Myocyte (in vitro differentiated cells): Measurements from ENCODE around the gene FTCDNL1. TPM values are rescaled to one million over a fixed set of nuclear protein-coding genes. Genes with fewer than 3 reads are reported as not detected.

Source experiments
- DNase-seq: peaks from one replicate; pipeline ENCODE4 v3.0.0-alpha.2; 2012; ENCODE audit warnings: low read depth
- total RNA-seq: library from RNA; depleted of rRNA; stranded (reverse); fragments of >200 nt; gene quantifications from 2 replicates; pipeline ENCODE4 v1.2.3, GENCODE V29; 2014

Gene FTCDNL1
- total RNA-seq, 1 donor from 2014 or later, result 0.80 TPM

- DNase-seq, result no peak
Observed at GRCh38 chr2:199792381-199792780, 58.6 kb downstream of the FTCDNL1 start.

DNA sequence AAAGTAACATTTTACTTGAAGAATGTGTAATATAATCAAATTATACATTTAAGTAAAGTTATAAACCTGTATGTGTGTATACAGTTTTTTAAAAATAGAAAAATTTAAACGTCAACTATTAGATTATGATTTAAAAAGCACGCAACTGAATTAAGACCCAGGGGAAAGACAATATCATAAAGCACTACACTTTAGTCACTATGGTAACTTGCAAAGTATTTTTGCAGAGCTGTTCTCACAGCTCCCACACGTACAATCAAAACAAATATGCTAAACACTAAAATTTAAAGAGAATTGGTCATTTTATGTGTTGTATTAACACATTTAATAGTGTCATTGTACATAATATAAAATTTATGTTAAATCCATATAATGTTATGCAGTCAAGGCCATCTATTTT is 59.7 kb downstream of the FTCDNL1 start:
- no peak for DNase-seq

DNA sequence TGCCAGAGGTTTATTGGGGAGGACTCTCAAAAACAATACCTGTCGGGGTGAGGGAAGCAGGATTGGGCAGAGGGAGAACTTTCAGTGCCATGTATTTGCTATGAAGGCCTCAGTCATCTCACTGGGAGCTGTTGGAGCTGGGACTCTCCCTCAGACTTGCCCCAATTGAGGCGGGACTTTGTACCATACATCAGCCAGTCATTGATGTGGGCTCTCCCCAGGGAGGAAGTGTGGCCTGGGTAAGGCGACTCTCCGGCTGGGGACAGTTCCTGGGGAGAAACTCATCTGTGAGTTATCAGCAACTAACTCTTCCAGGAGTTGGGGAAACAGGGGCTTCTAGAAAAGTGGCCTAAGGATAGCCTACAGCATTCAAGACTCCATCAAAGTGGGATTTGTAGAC is 66.5 kb downstream of the FTCDNL1 start:
- no peak for DNase-seq

DNA sequence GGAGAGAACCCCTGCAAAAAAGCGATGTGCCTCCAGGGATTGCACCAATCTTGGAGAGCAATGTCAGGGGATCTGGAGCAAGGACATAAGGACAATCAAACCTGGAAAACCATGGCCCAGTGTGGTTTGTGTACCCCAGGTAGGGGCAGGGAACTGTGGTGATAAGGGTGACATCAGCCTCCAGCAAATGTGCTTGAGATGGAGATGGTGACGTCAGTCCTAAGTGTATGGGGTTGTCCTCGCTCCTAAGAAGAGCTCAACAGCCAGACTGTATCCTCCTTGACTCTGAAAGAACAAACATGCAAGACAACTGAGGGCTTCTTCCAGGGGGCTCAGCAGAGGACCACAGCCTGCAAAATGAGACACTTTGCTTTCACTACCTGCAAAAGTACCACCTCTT is 71.4 kb downstream of the FTCDNL1 start:
- no peak for DNase-seq

GRCh38 chr2:199778655-199779054 is 72.3 kb downstream of the FTCDNL1 start:
- no peak for DNase-seq

GRCh38 chr2:199777916-199778315 is 73.1 kb downstream of the FTCDNL1 start:
- peak; percentile 22 for DNase-seq

- no peak for DNase-seq
Observed at GRCh38 chr2:199777315-199777714, 73.7 kb downstream of the FTCDNL1 start.

- no peak for DNase-seq
Observed at GRCh38 chr2:199775267-199775666, 75.7 kb downstream of the FTCDNL1 start.

DNA sequence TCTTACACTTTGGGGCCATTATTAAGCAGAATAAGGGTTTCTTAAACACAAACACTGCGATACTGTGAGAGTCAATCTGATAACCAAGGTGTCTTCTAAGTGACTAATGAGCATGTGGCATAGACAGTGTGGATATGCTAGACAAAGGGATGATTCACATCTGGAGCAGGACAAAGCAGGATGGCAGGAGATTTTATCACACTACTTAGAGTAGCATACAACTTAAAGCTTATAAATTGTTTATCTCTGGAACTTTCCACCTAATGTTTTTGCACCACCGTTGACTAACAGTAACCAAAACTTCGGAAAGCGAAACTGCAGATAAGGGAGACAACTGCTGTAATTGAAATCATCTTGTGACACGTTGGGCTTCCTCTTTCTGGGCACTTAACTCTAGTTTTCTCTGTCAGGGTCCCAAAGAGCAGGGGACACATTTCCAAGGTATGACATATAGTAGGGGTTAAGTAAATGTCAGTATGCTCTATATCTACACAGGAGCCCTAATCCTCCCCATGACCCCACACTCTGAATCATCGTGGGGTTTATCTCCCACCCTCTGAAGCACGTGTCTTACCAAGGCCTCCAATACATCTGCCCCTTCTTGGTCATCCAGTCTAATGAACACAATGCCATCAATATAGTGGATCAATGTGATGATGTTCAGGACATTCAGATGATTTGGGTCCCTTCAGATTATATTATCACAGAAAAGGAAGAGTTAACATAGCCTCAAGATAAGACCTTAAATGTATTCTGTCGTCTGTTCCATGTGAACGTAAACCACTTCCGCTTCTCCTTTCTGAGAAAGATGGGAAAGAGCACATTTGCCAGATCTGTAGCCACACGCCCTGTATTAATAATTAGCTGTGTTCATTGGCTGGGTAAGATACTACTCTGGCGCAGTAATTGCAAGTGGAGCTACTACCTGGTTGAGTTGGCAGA is 78.7 kb downstream of the FTCDNL1 start:
- no peak for DNase-seq

DNA sequence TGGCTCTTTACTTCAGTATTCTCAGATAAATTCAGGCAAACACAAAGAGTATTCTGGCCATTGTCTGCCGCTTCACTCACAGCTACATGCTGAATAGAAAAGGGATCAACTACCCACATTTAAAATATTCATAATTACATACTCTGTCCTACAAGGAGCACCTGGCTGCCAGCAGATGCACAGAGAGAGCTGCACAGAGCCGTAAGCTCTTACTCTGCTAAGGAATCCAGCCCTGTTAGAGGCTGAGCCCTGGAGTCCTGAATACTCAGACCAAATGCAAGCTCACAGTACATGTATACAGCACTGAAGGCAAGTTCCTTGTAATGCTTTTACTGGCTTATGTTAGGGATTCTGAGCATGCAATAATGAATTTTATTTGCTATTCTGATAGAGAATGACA is 80.3 kb downstream of the FTCDNL1 start:
- no peak for DNase-seq

DNA sequence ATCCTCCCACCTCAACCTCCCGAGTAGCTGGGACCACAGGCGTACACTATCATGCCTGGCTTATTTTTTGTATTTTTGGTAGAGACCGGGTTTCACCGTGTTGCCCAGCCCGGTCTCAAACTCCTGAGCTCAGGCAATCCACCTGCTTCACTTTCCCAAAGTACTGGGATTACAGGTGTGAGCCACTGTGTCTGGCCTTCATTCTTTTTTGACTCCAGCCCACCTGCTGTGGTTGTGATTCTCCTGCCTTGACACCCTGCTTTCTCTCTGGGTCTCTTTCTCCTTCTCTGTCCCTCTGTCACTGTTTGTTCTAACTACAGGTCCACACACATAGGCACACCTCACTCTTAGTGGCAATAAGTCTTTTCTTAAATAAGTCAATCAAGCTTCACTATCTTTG is 85.3 kb downstream of the FTCDNL1 start:
- DNase-seq, result no peak

GRCh38 chr2:199764273-199764800 is 86.7 kb downstream of the FTCDNL1 start:
- DNase-seq, result no peak

DNA sequence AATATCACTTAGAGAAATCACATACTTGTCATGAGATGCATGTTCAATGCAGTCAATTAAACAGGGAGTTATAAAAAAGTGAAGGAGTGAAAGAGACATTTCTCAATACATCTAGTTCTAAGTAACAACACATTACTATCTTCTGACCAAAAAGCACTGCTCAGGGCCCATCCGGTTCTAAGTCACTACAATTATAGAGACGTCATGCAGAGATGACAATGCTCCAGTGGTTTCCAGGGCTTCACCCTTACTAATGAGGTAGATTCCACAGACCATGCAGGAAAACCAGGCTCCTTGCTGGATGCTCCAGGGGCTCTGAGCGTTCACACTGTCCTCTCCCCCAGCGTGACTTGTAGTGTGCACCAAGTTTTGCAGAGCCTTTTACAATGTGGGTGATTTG is 88.0 kb downstream of the FTCDNL1 start:
- no peak for DNase-seq

DNA sequence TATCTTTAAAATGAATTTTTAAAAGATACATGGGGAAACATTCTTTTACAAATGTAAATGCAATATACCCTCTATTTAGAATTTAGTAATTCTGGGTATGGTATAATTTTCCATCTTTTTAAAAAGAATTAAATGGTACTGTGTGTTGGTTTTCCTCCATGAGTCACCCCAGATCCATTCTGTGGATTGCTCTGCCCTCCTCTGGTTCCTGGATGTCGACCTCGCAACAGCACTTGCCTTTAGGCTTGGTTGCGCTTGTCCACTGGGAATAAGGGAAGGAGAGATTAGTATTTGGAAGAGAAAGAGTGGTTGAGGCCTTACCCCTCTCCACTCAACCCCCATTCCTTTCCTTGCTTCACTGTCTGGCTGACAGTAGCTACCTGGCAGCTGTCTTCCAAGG is 90.4 kb downstream of the FTCDNL1 start:
- no peak for DNase-seq

GRCh38 chr2:199757233-199757870 is 93.6 kb downstream of the FTCDNL1 start:
- peak; percentile 84 for DNase-seq

DNA sequence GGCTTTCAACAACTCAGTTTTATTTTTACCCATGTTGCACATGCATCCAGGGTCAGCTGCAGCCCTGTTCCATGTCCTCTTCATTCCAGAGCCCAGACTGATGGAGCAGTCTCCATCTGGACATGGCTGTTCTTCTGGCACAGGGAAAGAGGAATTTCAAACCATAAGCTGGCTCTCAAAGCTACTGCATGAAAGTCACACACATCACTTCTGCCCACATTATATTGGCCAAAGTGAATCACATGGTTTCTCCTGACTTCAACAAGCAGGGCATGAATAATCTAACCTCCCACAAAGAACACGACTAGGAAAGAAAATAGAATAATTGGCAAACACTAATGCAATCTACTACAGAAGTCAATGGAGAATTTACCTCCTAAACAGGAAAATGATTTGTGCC is 94.2 kb downstream of the FTCDNL1 start:
- no peak for DNase-seq

- no peak for DNase-seq
Observed at GRCh38 chr2:199756211-199756610, 94.8 kb downstream of the FTCDNL1 start.

- no peak for DNase-seq
Observed at GRCh38 chr2:199754766-199755165, 96.2 kb downstream of the FTCDNL1 start.

DNA sequence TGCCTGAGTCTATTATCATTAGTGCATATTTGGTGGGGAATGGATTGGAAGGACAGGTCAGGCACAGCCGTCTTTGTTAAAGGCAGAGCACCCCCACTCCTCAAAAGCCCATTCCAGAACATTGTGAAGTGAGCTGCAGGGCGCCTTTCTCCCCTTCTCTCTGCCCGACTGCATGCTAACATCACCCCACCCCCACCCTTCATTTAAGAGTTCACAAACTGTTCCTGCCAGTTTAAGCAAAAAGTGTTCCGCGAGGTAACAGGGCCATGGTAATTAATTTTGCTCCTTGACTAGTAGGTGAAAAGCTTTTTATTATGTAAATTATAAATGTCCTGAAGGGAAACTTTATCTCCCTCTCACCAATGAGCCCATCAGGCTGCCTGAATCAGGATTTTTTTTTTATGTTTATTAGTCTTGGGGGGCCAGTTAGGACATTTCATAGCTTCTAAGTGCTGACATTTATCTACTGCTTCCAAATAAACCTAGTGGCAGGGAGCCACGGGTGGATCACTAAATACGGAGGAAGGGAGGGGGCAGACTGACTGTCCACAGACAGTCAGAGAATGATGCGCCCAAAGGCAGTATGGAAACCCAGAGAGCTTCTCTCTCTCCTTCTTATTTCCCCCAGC is 99.4 kb downstream of the FTCDNL1 start:
- DNase-seq, result no peak

- no peak for DNase-seq
Observed at GRCh38 chr2:199749571-199749970, 101.4 kb downstream of the FTCDNL1 start.

- DNase-seq, result no peak
Observed at GRCh38 chr2:199744724-199745123, 106.3 kb downstream of the FTCDNL1 start.

GRCh38 chr2:199744260-199744659 is 106.7 kb downstream of the FTCDNL1 start:
- no peak for DNase-seq
